ENCODE results near the gene TEPSIN.

TEPSIN gene

DNA sequence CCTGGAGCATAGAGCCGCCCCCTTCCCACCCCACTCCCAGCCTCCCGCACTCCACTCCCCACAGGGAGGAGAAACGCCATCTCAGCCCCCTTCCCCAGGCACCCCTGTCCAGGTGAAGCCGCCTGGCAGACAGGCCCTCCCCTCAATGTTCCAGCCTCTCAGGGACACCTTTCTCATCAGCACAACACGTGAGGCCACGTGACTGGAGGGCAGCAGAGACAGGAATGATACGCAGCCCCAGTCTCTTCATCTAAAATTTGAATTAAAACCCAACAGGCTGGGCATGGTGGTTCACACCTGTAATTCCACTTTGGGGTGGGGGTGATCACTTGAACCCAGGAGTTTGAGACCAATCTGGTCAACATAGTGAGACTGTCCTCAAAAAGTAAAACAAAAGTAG is 52.7 kb downstream of the TEPSIN start:
- no peaks in the 10 kb centered on the region for H3K4me1 ChIP-seq (ENCODE audit: control insufficient read depth, insufficient read depth, low read length, poor library complexity, severe bottlenecking)
- H3K36me3 ChIP-seq (ENCODE audit: control insufficient read depth, insufficient read depth, low read length) = no peaks in the 10 kb centered on the region
- H3K27ac ChIP-seq (ENCODE audit: insufficient read depth, low read length, poor library complexity, severe bottlenecking) = no peak overlapping the region
- H3K27me3 ChIP-seq (replicated peaks; ENCODE audit: control insufficient read depth, insufficient read depth, low read length, poor library complexity, severe bottlenecking) = no peaks in the 10 kb centered on the region
- no peaks in the 10 kb centered on the region for H3K9me3 ChIP-seq (ENCODE audit: control insufficient read depth, low read length)
- H3K4me3 ChIP-seq (ENCODE audit: insufficient read depth, low read depth, low read length, poor library complexity, severe bottlenecking) = no peak overlapping the region
- DNase-seq = no peak

DNA sequence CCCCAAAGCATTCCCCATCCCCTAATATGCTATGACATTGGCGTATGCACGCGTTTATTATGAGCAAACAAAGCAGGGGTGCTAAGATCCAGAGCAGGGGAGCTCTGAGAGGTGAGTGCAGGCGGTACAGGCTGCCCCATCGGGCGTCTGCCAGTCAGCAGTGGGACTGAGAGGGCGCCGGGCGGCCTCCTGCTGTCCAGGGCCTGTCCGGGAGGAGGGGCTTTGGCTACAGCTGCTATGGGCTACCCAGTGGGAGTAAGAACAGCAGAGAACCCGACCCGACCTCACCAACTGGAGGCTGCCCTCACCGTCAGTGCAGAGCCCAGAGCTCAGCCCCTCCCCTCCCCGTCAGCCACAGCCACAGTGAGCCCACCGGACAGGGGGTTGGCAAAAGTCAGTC is 54.3 kb downstream of the TEPSIN start:
- Histone ChIP-seq H3K4me1 (ENCODE audit: control insufficient read depth, insufficient read depth, low read length, poor library complexity, severe bottlenecking) (no peaks in the 10 kb centered on the region), H3K9me3 (ENCODE audit: control insufficient read depth, low read length) (no peaks in the 10 kb centered on the region), H3K4me3 (ENCODE audit: insufficient read depth, low read depth, low read length, poor library complexity, severe bottlenecking) (no peak overlapping the region), H3K36me3 (ENCODE audit: control insufficient read depth, insufficient read depth, low read length) (no peaks in the 10 kb centered on the region), H3K27me3 (replicated peaks; ENCODE audit: control insufficient read depth, insufficient read depth, low read length, poor library complexity, severe bottlenecking) (no peaks in the 10 kb centered on the region), H3K27ac (ENCODE audit: insufficient read depth, low read length, poor library complexity, severe bottlenecking) (no peak overlapping the region)
- DNase-seq = no peak

DNA sequence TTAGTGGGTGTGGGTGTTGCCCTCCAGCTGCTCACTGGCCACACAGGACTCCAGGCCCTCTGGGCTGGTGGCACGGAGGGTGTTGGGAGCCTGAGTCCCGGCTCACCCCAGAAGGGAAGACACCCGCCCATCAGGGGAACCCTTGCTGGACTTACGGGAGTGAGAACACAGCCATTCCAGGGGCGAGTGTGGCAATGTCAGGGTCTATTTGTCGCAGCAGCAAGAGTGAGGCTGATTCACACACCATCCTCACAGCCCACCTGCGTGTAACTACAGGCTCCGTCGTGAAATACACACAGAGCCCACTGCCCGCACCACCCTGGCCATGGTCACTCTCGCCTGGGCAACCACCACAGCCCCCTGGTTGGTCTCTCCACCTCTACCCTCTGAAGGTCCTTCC is 55.0 kb downstream of the TEPSIN start:
- Histone ChIP-seq H3K27ac (ENCODE audit: insufficient read depth, low read length, poor library complexity, severe bottlenecking) (no peak overlapping the region), H3K4me3 (ENCODE audit: insufficient read depth, low read depth, low read length, poor library complexity, severe bottlenecking) (no peak overlapping the region), H3K36me3 (ENCODE audit: control insufficient read depth, insufficient read depth, low read length) (no peaks in the 10 kb centered on the region), H3K27me3 (replicated peaks; ENCODE audit: control insufficient read depth, insufficient read depth, low read length, poor library complexity, severe bottlenecking) (no peaks in the 10 kb centered on the region), H3K9me3 (ENCODE audit: control insufficient read depth, low read length) (no peaks in the 10 kb centered on the region), H3K4me1 (ENCODE audit: control insufficient read depth, insufficient read depth, low read length, poor library complexity, severe bottlenecking) (no peaks in the 10 kb centered on the region)
- DNase-seq = no peak

DNA sequence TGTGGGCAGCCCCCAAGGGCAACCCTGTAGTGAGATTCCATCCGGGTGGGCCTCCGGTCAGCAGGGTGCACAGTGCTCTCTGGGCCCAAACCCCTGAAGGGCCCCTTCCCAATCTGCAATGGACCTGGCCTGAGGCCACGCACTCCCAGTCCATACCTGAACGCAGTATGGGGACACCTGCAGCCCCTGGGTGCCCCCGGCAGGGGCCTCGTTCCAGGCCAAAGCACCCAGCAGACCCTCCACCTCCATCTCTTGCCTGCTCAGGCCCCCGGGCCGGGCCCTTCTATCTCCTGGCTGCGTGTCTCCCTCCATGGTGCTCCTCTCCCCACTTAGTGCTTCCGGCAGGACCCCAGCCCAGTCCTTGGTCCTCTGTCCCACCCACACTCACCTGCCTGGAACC is 55.5 kb downstream of the TEPSIN start:
- Histone ChIP-seq H3K9me3 (ENCODE audit: control insufficient read depth, low read length) (no peaks in the 10 kb centered on the region), H3K27ac (ENCODE audit: insufficient read depth, low read length, poor library complexity, severe bottlenecking) (no peak overlapping the region), H3K4me1 (ENCODE audit: control insufficient read depth, insufficient read depth, low read length, poor library complexity, severe bottlenecking) (no peaks in the 10 kb centered on the region), H3K36me3 (ENCODE audit: control insufficient read depth, insufficient read depth, low read length) (no peaks in the 10 kb centered on the region), H3K27me3 (replicated peaks; ENCODE audit: control insufficient read depth, insufficient read depth, low read length, poor library complexity, severe bottlenecking) (no peaks in the 10 kb centered on the region), H3K4me3 (ENCODE audit: insufficient read depth, low read depth, low read length, poor library complexity, severe bottlenecking) (no peak overlapping the region)
- no peak for DNase-seq

DNA sequence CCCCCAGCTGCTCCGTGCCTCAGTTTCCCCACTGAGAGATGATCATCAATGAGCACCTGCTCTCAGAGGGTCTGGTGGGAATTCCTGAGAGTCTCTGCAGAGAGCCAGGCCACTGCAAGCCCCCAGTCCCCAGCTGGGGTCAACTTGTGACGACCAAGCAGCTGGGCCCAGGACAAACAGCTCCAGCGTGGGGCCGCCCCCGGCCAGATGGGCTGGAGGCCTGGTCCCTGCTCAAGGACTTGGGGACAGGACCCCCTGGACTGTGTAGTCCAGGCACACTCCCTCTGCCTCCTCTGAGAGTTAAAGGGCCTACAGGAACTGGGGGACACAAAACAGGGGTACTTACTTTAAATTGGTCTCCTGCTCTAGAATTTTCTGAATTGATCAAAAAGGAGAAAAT is 56.3 kb downstream of the TEPSIN start:
- no peaks in the 10 kb centered on the region for H3K27me3 ChIP-seq (replicated peaks; ENCODE audit: control insufficient read depth, insufficient read depth, low read length, poor library complexity, severe bottlenecking)
- H3K4me3 ChIP-seq (ENCODE audit: insufficient read depth, low read depth, low read length, poor library complexity, severe bottlenecking) = no peak overlapping the region
- H3K4me1 ChIP-seq (ENCODE audit: control insufficient read depth, insufficient read depth, low read length, poor library complexity, severe bottlenecking) = no peaks in the 10 kb centered on the region
- no peak overlapping the region for H3K27ac ChIP-seq (ENCODE audit: insufficient read depth, low read length, poor library complexity, severe bottlenecking)
- no peaks in the 10 kb centered on the region for H3K9me3 ChIP-seq (ENCODE audit: control insufficient read depth, low read length)
- H3K36me3 ChIP-seq (ENCODE audit: control insufficient read depth, insufficient read depth, low read length) = no peaks in the 10 kb centered on the region
- no peak for DNase-seq

DNA sequence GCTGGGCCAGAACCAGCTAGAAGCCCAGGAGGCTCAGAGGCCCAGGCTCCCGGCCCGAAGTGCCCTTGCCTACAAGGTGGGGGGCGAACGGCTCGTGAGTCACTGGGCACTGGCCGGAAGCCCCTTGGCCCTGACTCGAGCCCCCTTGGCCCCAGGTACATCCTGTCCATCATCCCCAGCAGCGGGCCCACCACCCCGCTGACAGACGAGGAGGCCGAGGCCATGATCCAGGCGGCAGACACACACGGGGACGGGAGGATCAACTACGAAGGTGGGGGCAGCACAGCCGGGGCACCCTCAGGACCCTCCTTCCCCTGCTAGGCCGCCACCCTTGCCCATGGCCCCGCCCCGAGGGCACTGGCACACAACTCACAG is 57.1 kb downstream of the TEPSIN start:
- no peaks in the 10 kb centered on the region for H3K9me3 ChIP-seq (ENCODE audit: control insufficient read depth, low read length)
- no peaks in the 10 kb centered on the region for H3K27me3 ChIP-seq (replicated peaks; ENCODE audit: control insufficient read depth, insufficient read depth, low read length, poor library complexity, severe bottlenecking)
- DNase-seq = no peak
- no peaks in the 10 kb centered on the region for H3K36me3 ChIP-seq (ENCODE audit: control insufficient read depth, insufficient read depth, low read length)
- no peaks in the 10 kb centered on the region for H3K4me1 ChIP-seq (ENCODE audit: control insufficient read depth, insufficient read depth, low read length, poor library complexity, severe bottlenecking)
- no peak overlapping the region for H3K27ac ChIP-seq (ENCODE audit: insufficient read depth, low read length, poor library complexity, severe bottlenecking)
- no peak overlapping the region for H3K4me3 ChIP-seq (ENCODE audit: insufficient read depth, low read depth, low read length, poor library complexity, severe bottlenecking)

DNA sequence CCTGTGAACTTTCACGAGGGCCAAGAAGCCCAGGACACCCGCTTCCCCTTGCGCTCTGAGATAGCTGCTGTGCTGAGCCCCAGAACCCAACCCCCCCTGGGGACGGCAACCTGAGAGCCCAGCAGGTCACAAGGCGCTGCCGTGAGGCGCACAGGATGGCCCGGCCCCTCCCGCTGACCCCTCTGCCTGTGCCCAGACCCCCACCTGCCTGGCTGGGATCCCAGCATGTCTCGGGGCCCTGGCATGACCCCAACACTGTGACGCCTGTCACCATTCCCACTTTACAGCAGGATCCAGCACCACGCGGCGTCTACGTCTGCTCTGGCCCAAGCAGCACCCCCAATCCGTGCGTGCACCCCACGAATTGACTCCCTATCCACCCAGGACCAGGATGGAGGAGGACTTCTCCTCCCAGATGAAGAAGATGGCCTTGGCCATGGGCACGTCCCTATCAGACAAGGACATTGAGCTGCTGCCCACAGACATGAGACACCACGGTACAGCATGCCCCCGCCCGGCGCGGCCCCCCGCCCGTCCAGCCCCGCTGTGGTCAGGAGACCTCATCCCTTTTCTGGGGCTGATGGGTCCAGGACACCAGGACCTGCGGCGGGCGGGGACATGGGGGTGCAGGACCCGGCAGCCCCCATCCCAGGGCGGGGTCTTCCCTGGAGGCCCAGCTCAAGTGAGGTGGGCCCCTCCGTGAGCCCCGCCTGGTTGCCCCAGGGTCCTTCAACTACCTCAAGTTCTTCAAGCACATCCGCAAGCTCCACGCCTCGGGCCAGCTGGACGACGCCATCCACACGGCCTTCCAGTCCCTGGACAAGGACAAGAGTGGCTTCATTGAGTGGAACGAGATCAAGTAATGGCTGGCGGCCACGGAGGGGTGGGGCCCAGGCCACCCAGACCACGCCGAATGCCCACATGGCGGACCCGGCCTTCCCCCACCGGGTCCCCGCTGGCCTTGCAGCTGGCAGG is 57.7 kb downstream of the TEPSIN start:
- Histone ChIP-seq H3K4me3 (ENCODE audit: insufficient read depth, low read depth, low read length, poor library complexity, severe bottlenecking) (no peak overlapping the region), H3K27ac (ENCODE audit: insufficient read depth, low read length, poor library complexity, severe bottlenecking) (no peak overlapping the region), H3K4me1 (ENCODE audit: control insufficient read depth, insufficient read depth, low read length, poor library complexity, severe bottlenecking) (no peaks in the 10 kb centered on the region), H3K36me3 (ENCODE audit: control insufficient read depth, insufficient read depth, low read length) (no peaks in the 10 kb centered on the region), H3K9me3 (ENCODE audit: control insufficient read depth, low read length) (no peaks in the 10 kb centered on the region), H3K27me3 (replicated peaks; ENCODE audit: control insufficient read depth, insufficient read depth, low read length, poor library complexity, severe bottlenecking) (no peaks in the 10 kb centered on the region)
- no peak for DNase-seq

DNA sequence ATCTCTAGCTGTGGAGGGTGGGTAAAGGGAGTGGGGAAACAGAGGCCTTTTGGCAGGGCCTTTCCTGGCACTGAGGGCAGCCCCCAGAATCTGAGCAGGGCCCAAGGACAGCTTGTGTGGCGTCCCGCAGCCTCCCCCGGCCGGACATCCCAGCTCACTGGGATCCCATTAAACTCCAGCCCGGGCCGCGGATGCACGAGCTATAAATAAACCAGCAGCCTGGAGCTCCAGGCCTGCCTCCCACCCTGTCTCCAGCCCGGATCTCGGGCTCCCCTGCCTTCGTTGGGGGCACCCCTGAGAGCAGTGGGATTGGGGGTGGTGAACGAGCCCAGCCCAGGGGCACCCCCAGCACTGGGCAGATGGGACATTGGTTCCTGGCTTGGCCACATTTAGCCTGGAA is 59.0 kb downstream of the TEPSIN start:
- H3K9me3 ChIP-seq (ENCODE audit: control insufficient read depth, low read length) = no peaks in the 10 kb centered on the region
- no peaks in the 10 kb centered on the region for H3K4me1 ChIP-seq (ENCODE audit: control insufficient read depth, insufficient read depth, low read length, poor library complexity, severe bottlenecking)
- no peaks in the 10 kb centered on the region for H3K36me3 ChIP-seq (ENCODE audit: control insufficient read depth, insufficient read depth, low read length)
- no peak overlapping the region for H3K4me3 ChIP-seq (ENCODE audit: insufficient read depth, low read depth, low read length, poor library complexity, severe bottlenecking)
- H3K27ac ChIP-seq (ENCODE audit: insufficient read depth, low read length, poor library complexity, severe bottlenecking) = no peak overlapping the region
- DNase-seq = no peak
- H3K27me3 ChIP-seq (replicated peaks; ENCODE audit: control insufficient read depth, insufficient read depth, low read length, poor library complexity, severe bottlenecking) = no peaks in the 10 kb centered on the region

DNA sequence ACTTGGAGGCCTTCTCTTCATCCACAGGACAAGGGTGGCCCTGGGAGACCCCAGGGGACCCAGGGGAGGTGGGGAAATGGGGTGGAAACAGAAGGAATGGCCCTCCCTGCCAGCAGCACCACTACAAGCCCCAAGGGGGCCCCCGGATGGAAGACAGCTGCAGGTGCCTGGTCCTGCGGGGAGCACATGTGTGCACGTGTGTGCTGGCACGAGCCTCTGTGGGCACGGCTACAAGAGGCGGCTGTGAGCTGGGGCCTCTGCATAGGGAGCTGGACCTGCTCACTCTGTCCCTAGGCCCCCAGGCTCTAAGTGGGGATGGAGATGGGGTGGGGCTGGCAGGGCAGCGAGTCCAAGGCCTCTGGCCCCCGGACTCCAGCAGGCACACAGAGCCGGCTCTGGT is 59.6 kb downstream of the TEPSIN start:
- DNase-seq = no peak
- Histone ChIP-seq H3K27me3 (replicated peaks; ENCODE audit: control insufficient read depth, insufficient read depth, low read length, poor library complexity, severe bottlenecking) (no peaks in the 10 kb centered on the region), H3K36me3 (ENCODE audit: control insufficient read depth, insufficient read depth, low read length) (no peaks in the 10 kb centered on the region), H3K4me1 (ENCODE audit: control insufficient read depth, insufficient read depth, low read length, poor library complexity, severe bottlenecking) (no peaks in the 10 kb centered on the region), H3K4me3 (ENCODE audit: insufficient read depth, low read depth, low read length, poor library complexity, severe bottlenecking) (no peak overlapping the region), H3K27ac (ENCODE audit: insufficient read depth, low read length, poor library complexity, severe bottlenecking) (no peak overlapping the region), H3K9me3 (ENCODE audit: control insufficient read depth, low read length) (no peaks in the 10 kb centered on the region)
